Measurements from ENCODE around the gene ATP6V0B.

- no peak for TF ChIP-seq CTCF (IDR thresholded peaks at IDR 0.05)
- no peak for TF ChIP-seq POLR2A (IDR thresholded peaks at IDR 0.05)
These were observed 26.8 kb upstream of the ATP6V0B start for GRCh38 chr1:43947874-43948437.

All from heart left ventricle (tissue), 13 donors.